ENCODE measurements around the gene FLNB. TPM values are rescaled to one million over a fixed set of nuclear protein-coding genes. Genes with fewer than 3 reads are reported as not detected.

Gene FLNB
- total and polyA plus RNA-seq, 10 of the 15 experiments (the other 5 are each of a cell fraction or from before 2014, with no cell fraction given): 13.6 to 51.8 (median 26.4) TPM

DNA sequence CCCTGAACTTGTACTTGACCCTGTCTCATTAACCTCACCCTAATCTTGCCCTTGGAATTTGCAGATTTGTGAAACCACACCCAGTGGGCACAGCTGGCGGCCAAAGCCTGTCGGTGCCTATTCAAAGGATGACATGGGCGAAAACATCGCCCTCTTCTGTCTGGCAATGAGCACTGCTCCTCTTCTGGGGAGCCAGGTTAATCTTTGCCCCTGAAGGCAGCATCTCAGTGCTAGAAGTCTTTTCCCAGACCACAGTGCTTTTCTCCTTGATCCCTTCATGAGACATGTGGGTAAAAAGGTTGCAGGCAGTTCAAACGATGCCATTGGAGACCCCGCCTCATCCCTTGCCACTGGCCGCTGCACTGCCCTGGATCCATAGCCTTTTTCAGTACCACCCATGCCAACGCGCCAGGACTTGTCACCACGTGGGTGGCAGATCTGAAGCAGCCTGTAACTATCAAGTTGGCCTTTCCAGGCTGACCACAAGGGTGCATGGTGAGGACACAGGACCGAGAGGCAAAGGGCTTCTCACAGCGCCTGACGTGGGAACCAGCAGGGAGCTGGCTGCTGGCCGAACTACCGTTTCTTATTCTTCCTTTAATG is 209.1 kb downstream of the FLNB start (continued):
- TF ChIP-seq PKNOX1 (IDR thresholded peaks at IDR 0.05) (peak; percentile 24; the same call in 1 of the 2 replicates), NR2F1 (conservative IDR thresholded peaks at IDR 0.05) (peak; percentile 83), IRF4 (IDR thresholded peaks at IDR 0.05; ENCODE audit: low read depth, low read length) (no peak), MLLT1 (IDR thresholded peaks at IDR 0.05) (peak; percentile 45; the same call in 1 of the 2 replicates), MTA2 (IDR thresholded peaks at IDR 0.05; ENCODE audit: low read depth) (peak; percentile 69; the same call in 1 of the 2 replicates), NR2C2 (IDR thresholded peaks at IDR 0.05; ENCODE audit: borderline replicate concordance, control insufficient read depth, insufficient read length, low read depth) (no peak), EED (IDR thresholded peaks at IDR 0.05; ENCODE audit: low read depth) (no peak), CEBPB (IDR thresholded peaks at IDR 0.05; ENCODE audit: borderline replicate concordance in 1 of 2, low read depth in 2 of 2, low read length in 2 of 2) (no peak), ATF7 (IDR thresholded peaks at IDR 0.05; ENCODE audit: low read depth) (peak; percentile 63), SUPT20H (IDR thresholded peaks at IDR 0.05; ENCODE audit: borderline replicate concordance, control insufficient read depth, low read depth, low read length) (no peak), ZNF384 (IDR thresholded peaks at IDR 0.05; ENCODE audit: borderline replicate concordance, low read depth, low read length) (0 out of 2 replicates have a peak, but pooled peaks have one; percentile 20), IKZF2 (IDR thresholded peaks at IDR 0.05) (peak; percentile 45 to 67; a peak in 3 of 4 replicates), ZNF217 (IDR thresholded peaks at IDR 0.05) (0 out of 2 replicates have a peak, but pooled peaks have one; percentile 22), TARDBP (IDR thresholded peaks at IDR 0.05; ENCODE audit: borderline replicate concordance) (no peak), ETV6 (conservative IDR thresholded peaks at IDR 0.05 in 1 of 2, IDR thresholded peaks at IDR 0.05 in 1 of 2; ENCODE audit: borderline replicate concordance in 1 of 2, low read depth in 1 of 2) (0 out of 4 replicates have a peak, but pooled peaks of 1 of the 2 experiments have one; percentile 8), TCF7 (IDR thresholded peaks at IDR 0.05; ENCODE audit: borderline replicate concordance) (no peak), RB1 (IDR thresholded peaks at IDR 0.05; ENCODE audit: borderline replicate concordance) (peak; percentile 42; the same call in 1 of the 2 replicates)
- TF ChIP-seq, protein P1, sequence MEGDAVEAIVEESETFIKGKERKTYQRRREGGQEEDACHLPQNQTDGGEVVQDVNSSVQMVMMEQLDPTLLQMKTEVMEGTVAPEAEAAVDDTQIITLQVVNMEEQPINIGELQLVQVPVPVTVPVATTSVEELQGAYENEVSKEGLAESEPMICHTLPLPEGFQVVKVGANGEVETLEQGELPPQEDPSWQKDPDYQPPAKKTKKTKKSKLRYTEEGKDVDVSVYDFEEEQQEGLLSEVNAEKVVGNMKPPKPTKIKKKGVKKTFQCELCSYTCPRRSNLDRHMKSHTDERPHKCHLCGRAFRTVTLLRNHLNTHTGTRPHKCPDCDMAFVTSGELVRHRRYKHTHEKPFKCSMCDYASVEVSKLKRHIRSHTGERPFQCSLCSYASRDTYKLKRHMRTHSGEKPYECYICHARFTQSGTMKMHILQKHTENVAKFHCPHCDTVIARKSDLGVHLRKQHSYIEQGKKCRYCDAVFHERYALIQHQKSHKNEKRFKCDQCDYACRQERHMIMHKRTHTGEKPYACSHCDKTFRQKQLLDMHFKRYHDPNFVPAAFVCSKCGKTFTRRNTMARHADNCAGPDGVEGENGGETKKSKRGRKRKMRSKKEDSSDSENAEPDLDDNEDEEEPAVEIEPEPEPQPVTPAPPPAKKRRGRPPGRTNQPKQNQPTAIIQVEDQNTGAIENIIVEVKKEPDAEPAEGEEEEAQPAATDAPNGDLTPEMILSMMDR (IDR thresholded peaks at IDR 0.05 in 2 of 3, conservative IDR thresholded peaks at IDR 0.05 in 1 of 3; ENCODE audit: control insufficient read depth in 2 of 3, extremely low read depth in 1 of 3, insufficient read depth in 1 of 3, low read depth in 3 of 3, low read length in 3 of 3): peak; percentile 84 to 94 (median 89)
- TF ChIP-seq, protein P2, sequence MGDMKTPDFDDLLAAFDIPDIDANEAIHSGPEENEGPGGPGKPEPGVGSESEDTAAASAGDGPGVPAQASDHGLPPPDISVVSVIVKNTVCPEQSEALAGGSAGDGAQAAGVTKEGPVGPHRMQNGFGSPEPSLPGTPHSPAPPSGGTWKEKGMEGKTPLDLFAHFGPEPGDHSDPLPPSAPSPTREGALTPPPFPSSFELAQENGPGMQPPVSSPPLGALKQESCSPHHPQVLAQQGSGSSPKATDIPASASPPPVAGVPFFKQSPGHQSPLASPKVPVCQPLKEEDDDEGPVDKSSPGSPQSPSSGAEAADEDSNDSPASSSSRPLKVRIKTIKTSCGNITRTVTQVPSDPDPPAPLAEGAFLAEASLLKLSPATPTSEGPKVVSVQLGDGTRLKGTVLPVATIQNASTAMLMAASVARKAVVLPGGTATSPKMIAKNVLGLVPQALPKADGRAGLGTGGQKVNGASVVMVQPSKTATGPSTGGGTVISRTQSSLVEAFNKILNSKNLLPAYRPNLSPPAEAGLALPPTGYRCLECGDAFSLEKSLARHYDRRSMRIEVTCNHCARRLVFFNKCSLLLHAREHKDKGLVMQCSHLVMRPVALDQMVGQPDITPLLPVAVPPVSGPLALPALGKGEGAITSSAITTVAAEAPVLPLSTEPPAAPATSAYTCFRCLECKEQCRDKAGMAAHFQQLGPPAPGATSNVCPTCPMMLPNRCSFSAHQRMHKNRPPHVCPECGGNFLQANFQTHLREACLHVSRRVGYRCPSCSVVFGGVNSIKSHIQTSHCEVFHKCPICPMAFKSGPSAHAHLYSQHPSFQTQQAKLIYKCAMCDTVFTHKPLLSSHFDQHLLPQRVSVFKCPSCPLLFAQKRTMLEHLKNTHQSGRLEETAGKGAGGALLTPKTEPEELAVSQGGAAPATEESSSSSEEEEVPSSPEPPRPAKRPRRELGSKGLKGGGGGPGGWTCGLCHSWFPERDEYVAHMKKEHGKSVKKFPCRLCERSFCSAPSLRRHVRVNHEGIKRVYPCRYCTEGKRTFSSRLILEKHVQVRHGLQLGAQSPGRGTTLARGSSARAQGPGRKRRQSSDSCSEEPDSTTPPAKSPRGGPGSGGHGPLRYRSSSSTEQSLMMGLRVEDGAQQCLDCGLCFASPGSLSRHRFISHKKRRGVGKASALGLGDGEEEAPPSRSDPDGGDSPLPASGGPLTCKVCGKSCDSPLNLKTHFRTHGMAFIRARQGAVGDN (IDR thresholded peaks at IDR 0.05): peak; percentile 86

Measured in GM12878 (cell line).